NCI-H446 treated with DMSO at 0.1 percent for 48 hours (cell line): ENCODE measurements around the gene ALPK1.
"Not testable (repeated sequence)": the region's sequence is repeated elsewhere in the genome, so short reads cannot be mapped to it uniquely, and the experiment has no call there.

Experiments used
- DNase-seq: peaks from one replicate; lab custom pipeline; 2025; lab: John Stamatoyannopoulos, UW

ALPK1 gene

DNA sequence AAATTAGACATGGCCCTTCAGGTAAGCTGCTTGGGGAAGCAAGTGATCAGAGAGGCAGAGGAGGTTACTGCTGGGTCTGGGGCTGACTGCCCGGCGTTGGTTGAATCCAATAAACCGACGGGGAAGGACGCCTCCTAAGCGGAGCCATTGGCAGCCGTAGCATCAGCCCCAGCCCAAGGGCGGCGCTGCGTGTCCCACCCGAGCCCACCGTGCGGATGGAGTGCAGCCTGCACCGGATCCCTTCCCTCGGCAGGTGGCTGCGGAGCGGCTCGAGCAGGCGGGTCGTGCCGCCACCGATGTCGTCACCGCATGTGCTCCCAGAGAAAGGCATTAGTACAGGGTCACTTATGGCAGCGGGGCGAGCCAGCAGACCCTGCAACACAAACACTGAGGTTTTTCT lies 82.1 kb downstream of the ALPK1 start:
- no peak for DNase-seq

DNA sequence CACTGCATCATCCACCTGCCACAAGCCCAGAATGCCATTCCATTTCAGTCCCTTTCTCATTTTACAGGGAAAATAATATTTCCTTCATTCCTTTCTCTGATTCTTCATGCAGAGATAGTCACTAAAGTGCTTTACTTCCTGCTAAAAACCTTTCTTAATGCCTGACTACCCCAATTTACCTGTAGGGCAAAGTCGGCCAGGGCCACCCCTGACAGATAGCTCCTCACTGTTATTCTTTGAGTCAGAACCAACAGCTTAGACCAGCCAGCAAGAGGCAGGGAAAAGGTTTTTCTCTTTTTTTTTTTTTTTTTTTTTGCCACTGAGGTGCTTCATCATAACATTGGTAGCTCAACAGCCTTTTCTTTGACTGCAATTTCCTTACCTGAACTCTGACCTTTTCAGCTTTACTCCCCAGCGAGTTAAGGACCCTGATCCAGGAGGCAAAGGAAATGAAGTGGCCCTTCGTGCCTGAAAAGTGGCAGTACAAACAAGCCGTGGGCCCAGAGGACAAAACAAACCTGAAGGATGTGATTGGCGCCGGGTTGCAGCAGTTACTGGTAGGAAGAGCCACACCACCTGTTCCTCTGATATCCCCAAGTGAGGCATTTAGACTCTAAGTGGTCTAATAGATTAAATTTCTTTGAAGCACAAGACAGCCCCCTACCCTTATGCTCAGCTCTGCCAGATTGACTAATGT lies 85.0 kb downstream of the ALPK1 start:
- no peak for DNase-seq

DNA sequence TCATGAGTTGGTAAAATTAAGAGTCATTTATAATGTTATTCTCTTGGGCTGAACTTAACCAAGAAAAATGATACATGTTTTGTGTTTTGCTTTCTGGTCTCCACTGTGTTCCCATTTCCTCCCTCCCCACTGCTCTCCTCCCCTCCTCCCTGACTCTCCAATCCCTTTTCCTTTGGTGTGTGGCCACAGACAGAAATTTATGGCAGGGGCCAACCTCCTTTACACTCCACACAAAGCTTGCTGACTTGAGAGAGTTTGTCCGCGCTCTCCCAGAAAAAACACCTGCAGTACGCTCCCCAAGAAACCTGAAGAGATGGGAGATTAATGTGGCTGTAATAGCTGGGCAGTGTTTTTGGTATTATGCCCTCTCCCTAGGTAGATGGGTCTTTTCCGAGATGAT lies 88.9 kb downstream of the ALPK1 start:
- DNase-seq, result no peak

DNA sequence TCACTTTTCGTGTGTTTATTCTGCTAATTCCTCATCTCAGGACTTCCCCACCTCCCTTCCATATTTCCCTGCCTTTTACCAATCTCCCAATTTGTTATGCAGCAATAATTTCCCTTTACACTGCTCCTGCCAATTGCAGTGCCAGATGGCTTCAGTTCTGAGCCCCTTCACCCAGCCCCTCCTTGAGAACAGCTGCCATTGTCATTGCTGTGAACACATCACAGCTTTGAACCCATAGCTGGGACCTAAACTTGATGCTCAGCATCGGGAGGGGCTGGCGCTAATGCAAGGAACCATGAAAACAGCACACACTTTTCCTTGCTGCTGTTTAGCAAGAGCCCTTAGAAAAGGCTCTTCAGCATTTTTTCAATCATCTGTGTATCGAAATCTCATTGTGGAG lies 104.9 kb downstream of the ALPK1 start:
- peak; percentile 49 for DNase-seq

DNA sequence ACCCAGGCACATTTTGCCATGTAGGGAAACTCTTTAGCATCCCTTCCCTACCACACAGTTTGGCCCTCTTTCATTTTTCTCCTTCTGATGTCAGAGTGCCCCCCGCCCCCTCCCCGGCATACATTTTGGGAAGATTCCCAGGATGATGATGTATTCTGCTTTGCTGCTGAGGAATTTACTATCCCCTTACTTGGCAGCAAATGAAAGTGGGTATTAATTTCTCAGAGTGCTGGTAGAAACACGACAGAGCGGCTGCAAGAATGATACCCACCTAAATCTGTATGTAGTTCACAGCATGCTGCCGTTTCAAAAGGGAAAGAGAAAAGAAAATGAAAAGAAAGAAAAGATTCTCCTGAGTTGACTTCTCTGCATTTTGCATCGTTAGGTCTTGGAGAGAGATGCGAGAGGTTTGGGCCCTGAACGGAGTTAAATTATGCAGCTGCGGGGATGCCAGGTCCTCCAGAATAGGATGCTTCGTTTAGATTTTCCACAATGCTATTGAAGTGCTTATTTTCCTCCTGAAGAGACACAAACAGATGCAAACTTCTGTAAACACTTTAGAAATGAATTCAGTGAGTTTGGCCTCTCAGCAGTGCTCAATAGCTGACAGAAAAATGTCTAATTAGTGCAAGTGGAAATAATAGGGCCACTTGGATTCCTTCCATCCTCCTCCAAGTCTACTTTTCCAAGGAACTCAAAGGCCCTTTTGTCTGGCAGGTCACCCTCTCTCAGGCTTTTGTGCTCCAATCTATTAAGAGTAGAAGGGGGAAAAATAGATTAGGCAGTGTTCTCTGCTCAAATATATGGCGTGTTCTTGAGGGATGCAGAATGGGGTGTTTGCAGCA lies 106.2 kb downstream of the ALPK1 start:
- DNase-seq, result no peak

DNA sequence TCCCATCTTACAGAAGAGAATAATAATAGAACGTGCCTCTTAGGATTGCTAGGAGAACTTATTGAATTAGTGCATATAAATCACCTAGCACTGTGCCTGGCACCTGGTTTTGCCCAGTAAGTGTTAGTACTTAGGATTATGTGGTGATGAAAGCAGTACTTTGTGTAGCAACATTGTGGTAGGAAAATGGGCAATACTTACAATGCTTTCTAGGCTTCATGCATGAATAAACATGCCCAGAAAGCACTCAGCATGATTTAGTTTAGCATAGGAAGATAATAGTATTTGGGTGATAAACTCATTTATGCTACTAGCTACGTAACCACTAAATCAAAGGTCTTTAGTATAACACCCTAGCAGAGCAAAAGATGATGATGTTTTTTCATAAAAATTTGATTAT lies 113.2 kb downstream of the ALPK1 start:
- no peak for DNase-seq

DNA sequence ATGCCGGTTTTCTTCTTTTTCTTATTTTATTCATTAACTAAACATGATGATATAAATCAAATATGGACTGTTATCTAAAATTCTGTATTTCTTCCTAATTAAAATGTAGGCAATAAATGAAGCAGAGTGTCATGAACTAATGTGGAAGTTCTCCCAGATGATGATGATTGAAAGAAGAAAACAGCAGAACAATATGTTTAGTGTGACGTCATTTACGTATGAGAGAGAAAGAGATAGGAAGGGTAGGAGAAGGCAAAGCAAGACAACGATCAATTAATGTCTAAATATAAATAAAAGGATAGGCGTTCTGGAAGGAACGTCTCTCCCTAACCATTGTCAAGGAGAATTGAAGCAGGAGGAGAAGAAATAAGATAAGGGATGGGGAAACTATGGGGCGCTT lies 113.6 kb downstream of the ALPK1 start:
- DNase-seq, result no peak

DNA sequence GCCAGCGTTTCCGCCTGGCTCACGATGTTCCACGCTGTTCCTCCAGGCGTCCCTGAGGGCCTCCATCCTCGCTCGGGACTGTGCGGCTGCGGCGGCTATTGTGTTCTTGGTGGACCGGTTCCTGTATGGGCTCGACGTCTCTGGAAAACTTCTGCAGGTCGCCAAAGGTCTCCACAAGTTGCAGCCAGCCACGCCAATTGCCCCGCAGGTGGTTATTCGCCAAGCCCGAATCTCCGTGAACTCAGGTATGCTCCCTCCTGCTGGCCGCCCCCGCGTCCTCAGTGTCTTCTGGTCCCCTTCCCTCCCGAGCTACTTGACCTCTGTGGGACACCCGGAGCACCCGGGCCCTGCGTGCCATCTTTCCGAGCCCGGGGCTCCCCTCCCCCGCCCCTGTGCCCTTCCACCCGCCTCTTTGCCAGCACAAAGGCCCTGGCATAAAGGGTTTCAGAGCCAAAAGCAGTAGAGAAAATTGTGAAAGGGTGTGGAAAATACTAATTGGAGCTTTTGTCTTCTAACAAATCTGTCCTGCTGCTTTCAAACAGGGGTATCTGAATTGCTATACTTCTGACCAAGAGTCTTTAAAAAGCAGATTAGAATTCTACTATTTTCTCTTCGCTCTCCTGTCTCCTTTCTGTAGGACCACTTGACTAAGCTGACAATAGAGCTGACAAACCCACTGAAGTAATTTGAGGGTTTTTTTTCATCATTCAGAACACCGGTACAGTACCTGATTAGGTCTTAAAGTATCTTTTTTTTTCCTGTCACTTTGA lies 114.8 kb downstream of the ALPK1 start:
- DNase-seq, result no peak

DNA sequence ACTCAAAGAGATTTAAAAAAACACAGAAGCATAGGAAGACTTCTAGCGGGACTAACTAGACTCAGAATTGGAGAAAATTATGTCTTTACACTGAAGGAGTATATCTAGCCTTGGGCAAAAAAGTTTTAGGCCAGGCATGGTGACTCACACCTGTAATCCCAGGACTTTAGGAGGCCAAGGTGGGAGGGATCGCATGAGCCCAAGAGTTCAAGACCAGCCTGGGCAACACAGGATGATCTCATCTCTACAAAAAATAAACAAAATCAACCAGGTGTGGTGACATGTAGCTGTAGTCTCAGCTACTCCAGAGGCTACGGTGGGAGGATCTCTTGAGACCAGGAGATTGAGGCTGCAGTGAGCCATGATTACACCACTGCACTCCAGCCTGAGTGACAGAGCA lies 119.3 kb downstream of the ALPK1 start:
- DNase-seq, result no peak

DNA sequence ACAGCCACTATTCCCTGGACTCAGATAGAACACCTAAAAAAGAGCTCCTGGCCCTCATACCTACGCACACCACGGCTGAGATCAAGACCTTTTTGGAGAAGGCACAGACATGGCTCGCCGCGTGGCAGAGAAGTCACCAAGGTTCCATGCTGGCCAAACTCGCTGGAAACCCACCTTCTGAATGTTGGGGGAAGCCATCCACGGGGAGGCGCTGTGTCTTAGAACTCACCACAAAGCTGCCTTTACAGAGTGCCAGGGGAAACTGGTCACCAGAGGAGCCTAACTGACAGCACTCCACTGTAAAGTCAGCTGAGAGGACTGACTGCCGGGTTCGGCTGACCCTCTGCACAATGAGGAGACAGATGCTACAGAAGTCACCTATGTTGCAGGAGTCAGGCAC lies 120.9 kb downstream of the ALPK1 start:
- no peak for DNase-seq

DNA sequence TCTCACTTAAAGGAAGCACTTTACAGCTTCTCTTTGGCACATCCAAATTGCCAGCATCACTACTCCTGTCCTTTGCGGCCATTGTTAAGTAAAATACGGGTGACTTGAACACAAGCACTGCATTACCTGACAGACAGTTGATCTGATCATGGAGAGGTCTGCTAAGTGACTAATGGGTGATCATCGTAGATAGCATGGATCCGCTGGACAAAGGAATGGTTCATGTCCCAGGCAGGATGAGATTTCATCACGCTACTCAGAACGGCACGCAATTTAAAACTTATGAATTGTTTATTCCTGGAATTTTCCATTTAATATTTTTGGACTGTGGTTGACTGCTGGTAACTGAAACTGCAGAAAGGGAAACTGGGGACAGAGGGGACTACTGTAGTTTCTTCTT lies 124.7 kb downstream of the ALPK1 start:
- DNase-seq, result no peak

DNA sequence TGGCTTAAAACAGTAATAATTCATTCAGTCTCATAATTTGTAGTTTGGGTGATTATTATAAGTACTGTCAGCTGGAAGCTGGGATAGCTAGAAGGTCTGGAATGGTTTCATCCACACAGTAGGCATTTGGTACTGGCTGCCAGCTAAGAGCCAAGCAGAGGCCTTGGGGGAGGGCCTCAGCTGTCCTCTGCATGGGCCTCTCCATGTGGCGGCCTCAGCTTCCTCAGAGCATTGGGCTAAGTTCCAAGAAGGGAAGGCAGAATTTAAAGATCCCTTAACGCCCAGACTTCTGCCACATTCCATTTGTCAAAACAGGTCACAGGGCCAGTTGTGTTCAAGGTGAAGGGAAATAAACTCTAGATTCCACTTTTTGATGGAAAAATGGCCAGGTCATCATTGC lies 125.5 kb downstream of the ALPK1 start:
- peak; percentile 11 for DNase-seq

DNA sequence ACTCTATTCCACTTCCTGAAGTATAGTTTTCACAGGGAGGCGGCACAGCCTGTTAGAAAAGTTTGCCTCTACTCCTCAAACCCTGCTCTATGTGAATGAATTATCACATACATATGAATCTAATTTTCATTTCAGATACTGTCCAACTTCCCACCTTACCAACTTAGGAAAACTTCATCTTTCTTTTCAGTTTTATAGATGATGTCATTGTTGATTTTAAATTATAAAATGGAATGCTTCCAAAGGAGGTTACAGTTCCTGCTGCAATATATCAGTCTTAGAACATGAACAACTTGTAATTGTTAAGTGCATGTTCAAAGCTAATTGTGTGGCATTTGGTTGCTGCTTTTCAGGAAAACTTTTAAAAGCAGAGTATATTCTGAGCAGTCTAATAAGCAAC lies 126.4 kb downstream of the ALPK1 start:
- no peak for DNase-seq

DNA sequence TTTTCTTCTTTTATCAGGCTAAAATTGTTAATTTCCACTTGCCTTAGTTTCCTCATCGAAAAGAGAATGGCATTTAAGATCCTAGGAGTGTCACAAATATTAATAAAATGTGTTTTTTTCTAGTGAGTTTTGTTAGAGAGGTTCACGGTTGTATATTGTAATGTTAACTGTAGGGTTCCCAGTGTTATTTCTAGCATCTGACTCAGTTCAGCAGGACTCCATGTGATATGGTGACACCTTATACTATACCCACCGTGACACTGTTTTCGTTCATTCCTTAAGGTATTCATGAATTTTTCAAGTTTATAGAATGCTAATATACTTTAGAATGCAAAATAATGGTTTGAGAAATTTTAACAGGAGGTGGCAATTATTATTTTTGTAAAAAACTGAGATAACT lies 128.7 kb downstream of the ALPK1 start:
- DNase-seq, result no peak

DNA sequence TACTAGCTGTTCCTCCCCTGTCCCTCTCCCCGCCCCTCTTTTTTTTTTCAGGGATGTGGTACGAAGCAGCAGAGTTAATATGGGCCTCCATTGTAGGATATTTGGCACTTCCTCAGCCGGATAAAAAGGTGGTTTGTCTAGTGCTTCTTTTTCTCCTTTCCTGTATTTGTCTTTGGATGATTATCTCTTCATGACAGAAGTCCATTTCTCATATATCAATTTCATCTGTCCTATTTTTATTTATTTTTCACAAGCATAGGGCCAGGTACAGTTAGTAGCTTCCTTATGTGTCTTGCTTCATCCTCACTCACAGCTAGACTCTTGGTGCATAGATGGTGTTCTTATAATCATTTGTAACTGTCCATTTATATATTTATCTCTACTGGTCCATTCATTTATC lies 129.2 kb downstream of the ALPK1 start:
- no peak for DNase-seq

DNA sequence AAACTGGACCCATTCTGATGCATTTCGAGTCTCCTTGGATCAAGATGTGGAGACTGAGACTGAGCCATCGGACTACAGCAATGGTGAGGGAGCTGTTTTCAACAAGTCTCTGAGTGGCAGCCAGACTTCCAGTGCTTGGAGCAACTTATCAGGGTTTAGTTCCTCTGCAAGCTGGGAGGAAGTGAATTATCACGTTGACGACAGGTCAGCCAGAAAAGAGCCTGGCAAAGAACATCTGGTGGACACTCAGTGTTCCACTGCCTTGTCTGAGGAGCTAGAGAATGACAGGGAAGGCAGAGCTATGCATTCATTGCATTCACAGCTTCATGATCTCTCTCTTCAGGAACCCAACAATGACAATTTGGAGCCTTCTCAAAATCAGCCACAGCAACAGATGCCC lies 134.0 kb downstream of the ALPK1 start:
- no peak for DNase-seq

DNA sequence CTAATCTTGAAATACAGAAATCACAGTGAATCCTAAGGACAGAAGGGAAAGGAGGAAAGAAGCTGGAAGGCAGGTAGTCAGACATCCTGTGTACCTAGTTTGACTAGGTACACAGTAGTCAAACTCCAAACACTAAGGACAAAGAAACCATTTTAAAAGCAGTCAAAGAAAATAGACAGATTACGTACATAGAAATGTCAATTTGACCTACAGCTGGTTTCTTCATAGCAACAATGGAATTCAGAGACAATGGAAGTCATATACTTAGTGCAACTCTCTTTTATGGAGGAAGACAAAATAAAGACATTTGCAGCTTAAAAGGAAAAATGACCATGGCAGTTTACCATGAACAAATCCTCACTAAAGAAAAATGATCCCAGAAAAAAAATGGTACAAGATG lies 139.8 kb downstream of the ALPK1 start:
- no peak for DNase-seq

DNA sequence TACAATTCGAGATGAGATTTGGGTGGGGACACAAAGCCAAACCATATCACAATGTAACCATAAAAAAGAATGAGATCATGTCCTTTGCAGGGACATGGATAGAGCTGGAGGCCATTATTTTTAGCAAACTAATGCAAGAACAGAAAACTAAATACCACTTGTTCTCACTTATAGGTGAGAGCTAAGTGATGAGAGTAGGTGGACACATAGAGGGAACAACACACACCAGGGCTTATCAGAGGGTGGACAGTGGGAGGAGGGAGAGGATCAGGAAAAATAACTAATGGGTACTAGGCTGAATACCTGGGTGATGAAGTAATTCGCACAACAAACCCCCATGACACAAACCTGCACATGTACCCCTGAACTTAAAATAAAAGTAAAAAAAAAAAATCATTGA lies 145.1 kb downstream of the ALPK1 start:
- not testable (repeated sequence) for DNase-seq

DNA sequence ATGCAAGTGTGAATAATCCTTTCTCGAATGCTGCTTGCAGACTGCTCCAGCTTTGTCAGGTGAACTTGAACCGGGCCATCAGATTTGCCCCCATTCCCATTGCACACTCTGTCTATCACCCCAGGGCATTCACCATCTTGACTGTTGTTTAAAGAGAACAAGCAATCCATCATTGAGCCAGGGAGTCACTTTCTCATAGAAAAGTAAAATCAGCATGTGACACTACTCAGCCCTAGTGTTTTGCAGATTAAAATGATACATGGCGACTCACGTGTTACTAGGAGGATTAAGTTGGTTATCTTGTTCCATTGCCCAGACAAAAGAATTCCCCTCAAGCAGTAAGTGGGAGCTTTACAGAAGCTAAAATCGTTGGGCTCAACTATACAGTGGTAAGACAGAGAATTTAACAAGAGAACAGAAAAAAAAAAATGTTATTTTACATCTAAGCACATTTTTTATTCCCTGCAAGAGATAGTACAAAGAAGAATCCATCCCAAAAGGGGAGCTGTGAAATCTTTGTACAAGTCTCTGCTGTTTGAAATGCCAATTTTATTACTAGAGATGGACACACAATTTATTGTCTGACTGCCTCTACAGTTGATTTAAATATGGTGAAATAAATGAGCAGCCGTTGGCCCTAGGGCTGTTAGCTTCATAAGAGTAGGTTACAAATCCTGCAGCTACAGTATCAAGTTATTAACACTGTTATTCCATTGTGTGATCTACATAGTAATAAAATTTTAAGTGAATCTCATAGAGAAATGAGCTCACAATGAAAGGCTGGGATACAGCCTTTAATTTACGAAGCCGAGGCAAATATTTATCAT lies 151.3 kb downstream of the ALPK1 start:
- no peak for DNase-seq

DNA sequence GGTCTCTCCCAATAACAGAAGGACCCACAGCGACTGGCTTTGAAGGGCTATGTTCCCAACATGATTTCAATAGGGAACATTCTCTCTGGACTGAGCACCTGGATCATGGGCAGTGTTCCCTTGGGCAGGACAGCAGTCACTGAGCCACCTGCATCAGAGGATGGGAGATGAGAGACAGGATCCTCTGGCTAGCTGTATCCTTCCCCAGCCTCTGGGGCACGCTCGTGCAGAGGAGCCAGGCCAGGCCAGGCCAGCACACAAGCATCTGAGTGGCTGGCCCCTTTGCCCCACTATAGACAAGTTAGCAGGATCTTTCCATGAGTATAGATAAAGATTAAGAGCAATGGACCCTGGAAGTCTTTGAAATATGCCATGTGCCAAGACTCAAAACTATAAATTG lies 152.5 kb downstream of the ALPK1 start:
- DNase-seq, result no peak

DNA sequence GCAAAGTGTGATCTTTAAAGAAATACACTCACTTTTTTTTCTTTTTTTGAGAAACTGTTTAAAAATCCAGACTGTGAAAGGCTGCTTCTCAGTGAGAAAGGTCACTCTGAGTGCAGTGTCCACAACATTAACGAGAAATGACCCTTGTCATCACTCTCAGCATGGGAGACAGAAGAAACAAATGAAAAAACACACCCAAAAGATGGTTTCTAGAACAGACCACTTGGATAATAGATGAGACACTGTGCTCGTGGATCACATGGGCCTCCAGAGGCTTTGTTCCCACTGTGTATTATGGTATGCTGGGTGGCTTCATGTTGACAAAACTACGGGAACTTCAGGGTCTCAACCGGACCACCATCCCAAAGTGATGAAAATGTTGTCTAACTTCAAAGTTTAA lies 153.9 kb downstream of the ALPK1 start:
- DNase-seq, result no peak

DNA sequence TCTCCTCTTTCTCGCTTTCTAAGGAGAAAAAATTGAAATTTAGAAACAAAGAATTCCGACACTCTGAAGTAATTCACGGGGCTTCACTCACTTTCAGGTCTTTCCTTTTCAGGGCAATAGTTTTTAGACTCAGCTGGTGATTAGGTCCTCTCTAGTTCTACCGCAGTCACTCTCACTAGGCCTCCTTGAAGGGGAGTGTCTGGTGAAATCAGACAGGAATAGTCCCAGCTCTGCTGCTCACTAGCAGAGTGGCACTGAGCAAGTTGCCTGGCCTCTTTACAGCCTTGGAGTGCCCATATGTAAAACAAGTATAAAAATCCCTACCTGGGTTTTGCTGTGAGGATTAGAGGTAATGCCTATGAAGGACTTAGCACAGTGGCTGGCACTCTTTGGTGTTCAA lies 154.7 kb downstream of the ALPK1 start:
- DNase-seq, result no peak
